ENCODE results near the gene LSS.

GRCh38 chr21:46217511-46218196, 10.9 kb downstream of the LSS start:
- TF ChIP-seq POLR2A (IDR thresholded peaks at IDR 0.05) (no peak), CTCF (IDR thresholded peaks at IDR 0.05) (no peak), POLR2AphosphoS5 (IDR thresholded peaks at IDR 0.05; ENCODE audit: insufficient read depth in 1 of 2, low read depth in 1 of 2) (no peak)

Measured in vagina (tissue), 2 donors.